ENCODE measurements around the gene C14orf119. TPM values are rescaled to one million over a fixed set of nuclear protein-coding genes. Genes with fewer than 3 reads are reported as not detected.

The C14orf119 gene
- total and polyA plus RNA-seq, 9 of the 15 experiments (the other 6 are each of a cell fraction or from before 2014, with no cell fraction given) = 36.7 to 251 (median 51.8) TPM

GRCh38 chr14:23094666-23095195 lies 574 bp upstream of the C14orf119 start, which contains the start of gene ACIN1:
Gene ACIN1, minus strand, starts transcription at chr14:23095136. Its CDS starts 24 bp downstream, at chr14:23095112.
- under 1% methylated on average over 55 of the region's 55 CpGs for WGBS (ENCODE audit: insufficient coverage, low coverage, missing lambda C conversion rate)
- H3K79me2 ChIP-seq (ENCODE audit: control insufficient read depth, insufficient read depth, low read length) = peaks cover 84% of the 10 kb centered on the region
- ATAC-seq = peak; percentile 78
- peak; percentile 81 to 94 (median 91) for DNase-seq (ENCODE audit: extremely low read depth in 1 of 4, low spot score in 3 of 4)
- FAIRE-seq = peak; percentile 82
- H3K4me3 ChIP-seq = peak within 1 kb of the TSS; percentile 83
- peaks cover 64% of the 10 kb centered on the region for H3K36me3 ChIP-seq (ENCODE audit: control insufficient read depth, insufficient read depth, low read length)
- BruUV-seq (replicated peaks) = TSS peak; percentile 66
- no peaks in the 10 kb centered on the region for H3K9me1 ChIP-seq (ENCODE audit: control insufficient read depth, insufficient read depth, low read length)
- intact Hi-C loops (cut with micrococcal nuclease) = loop anchor here (2.0 kb wide), 1 partner anchor 16 kb away; no protein-coding TSS in a partner anchor
- H3K4me1 ChIP-seq (replicated peaks in 1 of 2; ENCODE audit: control insufficient read depth in 2 of 2, insufficient read depth in 2 of 2, low read length in 2 of 2) = peaks cover 8 to 29% of the 10 kb centered on the region in 2 experiments; a peak in 4 of 5 replicates
- POLR2A ChIA-PET = interaction anchor here (0.6 to 3.0 kb wide), 37 partner anchors 9 to 1045 kb away, joined by 3 to 34 read pairs (median 4); partner anchors contain the start of genes CIROP, HOMEZ, IL25 and PABPN1
- H3K9me3 ChIP-seq (replicated peaks; ENCODE audit: control insufficient read depth, insufficient read depth, low read depth, low read length) = no peaks in the 10 kb centered on the region
- CTCF ChIA-PET (ENCODE audit: low intra/inter-chr PET ratio) = interaction anchor here (1.3 kb wide), 1 partner anchor 17 kb away, joined by 5 read pairs; no protein-coding TSS in a partner anchor
- H3K9ac ChIP-seq (ENCODE audit: insufficient read depth in 1 of 2, low read depth in 2 of 2, low read length in 2 of 2) = peak within 1 kb of the TSS; percentile 98 to 100
- peak within 1 kb of the TSS; percentile 100 for H2AFZ ChIP-seq (ENCODE audit: low read depth, low read length)
- H3K27ac ChIP-seq (ENCODE audit: extremely low read depth, low read depth, low read length) = peak within 1 kb of the TSS; percentile 98
- in situ Hi-C loops (cut with MboI) = no loop called here
- H4K20me1 ChIP-seq (replicated peaks; ENCODE audit: control insufficient read depth, insufficient read depth, low read length) = peaks cover 16% of the 10 kb centered on the region
- H3K27me3 ChIP-seq (ENCODE audit: control insufficient read depth in 2 of 2, insufficient read depth in 2 of 2, low read length in 2 of 2) = no peaks in the 10 kb centered on the region
- H3K4me2 ChIP-seq (ENCODE audit: insufficient read depth, low read length) = peak within 1 kb of the TSS; percentile 90
- TF ChIP-seq POLR2H (tag; IDR thresholded peaks at IDR 0.05; ENCODE audit: low read depth) (peak; percentile 81), ZNF511 (CRISPR knock-in tag; IDR thresholded peaks at IDR 0.05) (peak; percentile 65; the same call in 1 of the 2 replicates), POLR2B (IDR thresholded peaks at IDR 0.05; ENCODE audit: low read depth, partially characterized antibody) (peak; percentile 93), ATF7 (IDR thresholded peaks at IDR 0.05) (no peak), GATAD2A (IDR thresholded peaks at IDR 0.05) (peak; percentile 99), MEIS2 (IDR thresholded peaks at IDR 0.05; ENCODE audit: partially characterized antibody) (peak; percentile 58), HDAC8 (tag; IDR thresholded peaks at IDR 0.05) (peak; percentile 49; the same call in 1 of the 2 replicates), CC2D1A (IDR thresholded peaks at IDR 0.05) (peak; percentile 99), DPF2 (IDR thresholded peaks at IDR 0.05) (no peak), AFF4 (CRISPR knock-in tag; IDR thresholded peaks at IDR 0.05) (peak; percentile 90), FOXP1 (CRISPR knock-in tag; IDR thresholded peaks at IDR 0.05) (peak; percentile 81), ZNF639 (CRISPR knock-in tag; conservative IDR thresholded peaks at IDR 0.05 in 1 of 2, IDR thresholded peaks at IDR 0.05 in 1 of 2) (peak in 1 of 2 experiments; percentile 35; a peak in 2 of 4 replicates), CREB1 (IDR thresholded peaks at IDR 0.05) (no peak), CREB1 (CRISPR knock-in tag; IDR thresholded peaks at IDR 0.05) (peak; percentile 60; the same call in 1 of the 2 replicates), RNF2 (IDR thresholded peaks at IDR 0.05) (no peak), POLR2AphosphoS5 (IDR thresholded peaks at IDR 0.05; ENCODE audit: control insufficient read depth, insufficient read depth, low read depth, low read length) (peak; percentile 78; the same call in 1 of the 2 replicates)

Measured in K562 (cell line).